AG04449 (cell line): ENCODE data around the gene ANXA6.

ENCODE experiments used
- CTCF ChIA-PET: fragments of 350-600 bp; formaldehyde crosslinking; extraction: SDS; loops from one replicate; lab custom pipeline; 2021; ENCODE audit warnings: antibody characterized with exemption; lab: Yijun Ruan, JAX
- POLR2A ChIA-PET: fragments of 400-600, 350-600 bp; formaldehyde crosslinking; extraction: SDS; loops from one replicate; lab custom pipeline; 2020; ENCODE audit warnings: antibody characterized with exemption, inconsistent platforms; lab: Yijun Ruan, JAX
- DNase-seq: peaks from one replicate; pipeline ENCODE4 v3.0.0-alpha.2; 2010; ENCODE audit warnings: low read depth, low spot score
- H3K4me3 ChIP-seq: 2 replicates; pipeline ENCODE4 v1.5.1; 2011; ENCODE audit warnings: low read depth, mild to moderate bottlenecking, control low read depth, low read length
- CTCF ChIP-seq: IDR thresholded peaks from one replicate; pipeline ENCODE4 v1.5.1; 2011; ENCODE audit warnings: mild to moderate bottlenecking, moderate library complexity, low read length, control low read depth, inconsistent platforms; ENCODE audit not compliant: insufficient read depth; ENCODE audit errors: missing control alignments

ANXA6 gene

GRCh38 chr5:151078490-151079262, 78.9 kb downstream of the ANXA6 start:
- TF ChIP-seq CTCF: no peak
- ChIA-PET POLR2A (no interaction called here), CTCF (interaction anchor here (1.0 to 6.1 kb wide), 4 partner anchors 28 to 36 kb away, joined by 3 to 36 read pairs (median 11); no protein-coding TSS in a partner anchor)
- no peak for DNase-seq
- H3K4me3 ChIP-seq: no peak overlapping the region

GRCh38 chr5:151077967-151078366, 79.6 kb downstream of the ANXA6 start:
- CTCF ChIA-PET: interaction anchor here (0.9 to 1.3 kb wide), 3 partner anchors 27 to 38 kb away, joined by 3 to 4 read pairs (median 3); no protein-coding TSS in a partner anchor
- no peak for TF ChIP-seq CTCF
- POLR2A ChIA-PET: no interaction called here
- H3K4me3 ChIP-seq: no peak overlapping the region
- DNase-seq: no peak

GRCh38 chr5:151077419-151077818, 80.2 kb downstream of the ANXA6 start:
- ChIA-PET POLR2A (no interaction called here), CTCF (interaction anchor here (0.9 kb wide), 1 partner anchor 38 kb away, joined by 4 read pairs; no protein-coding TSS in a partner anchor)
- DNase-seq: no peak
- TF ChIP-seq CTCF: no peak
- H3K4me3 ChIP-seq: no peak overlapping the region

- H3K4me3 ChIP-seq: no peak overlapping the region
- no peak for DNase-seq
- ChIA-PET CTCF (interaction anchor here (2.6 to 21.3 kb wide), 2 partner anchors 19 to 25 kb away, joined by 8 to 317 read pairs; no protein-coding TSS in a partner anchor), POLR2A (no interaction called here)
- TF ChIP-seq CTCF: no peak
These were observed 81.0 kb downstream of the ANXA6 start for GRCh38 chr5:151076616-151077015.

- no peak overlapping the region for H3K4me3 ChIP-seq
- TF ChIP-seq CTCF: no peak
- ChIA-PET POLR2A (interaction anchor here (1.0 kb wide), 1 partner anchor 12 kb away, joined by 3 read pairs; no protein-coding TSS in a partner anchor), CTCF (interaction anchor here (2.0 to 21.3 kb wide), 4 partner anchors 14 to 40 kb away, joined by 6 to 317 read pairs (median 10); no protein-coding TSS in a partner anchor)
- DNase-seq: no peak
These were observed 81.8 kb downstream of the ANXA6 start for GRCh38 chr5:151075698-151076331.

- POLR2A ChIA-PET: no interaction called here
- CTCF ChIA-PET: interaction anchor here (2.0 to 21.3 kb wide), 4 partner anchors 13 to 41 kb away, joined by 6 to 317 read pairs (median 10); no protein-coding TSS in a partner anchor
- TF ChIP-seq CTCF: no peak
- DNase-seq: no peak
- no peak overlapping the region for H3K4me3 ChIP-seq
These were observed 83.0 kb downstream of the ANXA6 start for GRCh38 chr5:151074557-151074956.
